Activated naive CD4-positive, alpha-beta T cell treated with anti-CD3 and anti-CD28 coated beads, Interleukin-2, amount 50 U/mL, for 72 hours (primary cell): ENCODE results near the gene THPO. TPM values are rescaled to one million over a fixed set of nuclear protein-coding genes. Genes with fewer than 3 reads are reported as not detected.

ENCODE experiments used
- ATAC-seq, 2 donors: fragments of 150-1000 bp; cut with Tn5 transposase; 2 replicates each; pipeline ENCODE4 v1.10.0; 2021; ENCODE audit warnings: mild to moderate bottlenecking in 2 of 2, moderate library complexity in 2 of 2
- DNase-seq, 2 donors: peaks; one replicate each; pipeline ENCODE4 v3.0.0; 2021 to 2022; ENCODE audit warnings: low spot score in 2 of 2
- H3K27ac Mint-ChIP-seq, 2 donors: one replicate each; pipeline ENCODE4 v1.8.0; 2022; ENCODE audit warnings: mild to moderate bottlenecking in 2 of 2, mixed read lengths in 2 of 2
- H3K36me3 Mint-ChIP-seq, 2 donors: one replicate each; pipeline ENCODE4 v1.8.0; 2022; ENCODE audit warnings: mixed read lengths in 2 of 2
- H3K9me3 Mint-ChIP-seq, 2 donors: one replicate each; pipeline ENCODE4 v1.8.0; 2022; ENCODE audit warnings: mixed read lengths in 2 of 2
- total RNA-seq, 2 donors: library from RNA; stranded (reverse); gene quantifications; one replicate each; pipeline ENCODE4 v1.2.3, GENCODE V29; 2022

The THPO gene
- not detected for total RNA-seq

- Mint-ChIP-seq H3K27ac (no peak within 1 kb of the TSS), H3K9me3 (no peaks in the 10 kb centered on the region), H3K36me3 (no peaks in the 10 kb centered on the region)
- DNase-seq, result no peak
- ATAC-seq, result no peak
Observed at GRCh38 chr3:184377882-184378445, at the start of gene THPO. Gene THPO (minus strand): TSS chr3:184378207. CDS start chr3:184376259, 1,948 bp downstream.

DNA sequence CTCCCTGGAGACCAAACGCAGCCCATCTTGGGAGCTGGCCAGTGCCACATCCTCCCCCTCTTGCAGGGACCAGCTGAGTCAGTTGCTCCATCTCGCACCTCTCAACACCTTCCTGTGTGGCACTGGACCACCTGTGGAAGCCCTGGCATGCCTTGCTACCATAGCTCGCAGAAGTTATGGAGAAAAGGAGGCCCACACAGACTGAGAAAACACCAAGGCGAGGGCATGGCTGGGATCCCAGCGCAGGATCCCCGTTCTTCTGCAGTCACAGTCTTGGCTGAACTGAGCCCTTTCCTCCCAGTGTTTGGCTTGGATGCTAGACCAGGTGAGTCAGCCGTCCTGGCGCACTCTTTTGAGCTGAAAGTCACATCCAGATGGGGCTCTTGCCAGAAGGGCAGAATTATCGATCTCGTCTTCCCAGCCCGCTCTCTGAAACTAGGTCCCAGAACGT is 48.7 kb upstream of the THPO start:
- DNase-seq, result no peak
- Mint-ChIP-seq H3K36me3 (no peaks in the 10 kb centered on the region), H3K9me3 (no peaks in the 10 kb centered on the region), H3K27ac (no peak overlapping the region)
- ATAC-seq, result no peak

GRCh38 chr3:184423561-184423960 is 45.6 kb upstream of the THPO start:
- Mint-ChIP-seq H3K27ac (no peak overlapping the region), H3K9me3 (no peaks in the 10 kb centered on the region), H3K36me3 (no peaks in the 10 kb centered on the region)
- ATAC-seq (no peak), DNase-seq (no peak)

DNA sequence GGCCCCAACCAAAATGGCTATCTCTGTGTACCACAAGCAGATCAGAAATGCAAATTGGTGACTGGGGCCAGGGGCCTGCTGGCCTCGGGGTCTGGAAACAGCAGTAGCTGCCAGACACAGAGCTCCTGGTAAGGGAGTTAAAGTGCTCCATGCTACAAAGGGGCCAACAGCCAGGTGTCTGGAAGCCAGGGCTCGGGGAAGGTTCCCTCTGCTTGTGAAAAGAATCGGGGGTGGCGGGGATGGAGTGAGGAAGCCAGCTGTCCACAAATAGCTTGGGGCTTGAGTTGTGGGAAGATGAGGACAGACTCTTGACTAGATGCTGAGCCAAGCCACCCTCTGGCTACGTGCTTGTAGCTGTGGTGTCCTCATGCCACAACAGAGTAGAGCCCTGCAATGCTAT is 41.2 kb upstream of the THPO start:
- no peaks in the 10 kb centered on the region for H3K9me3 Mint-ChIP-seq
- DNase-seq (no peak), ATAC-seq (no peak)
- H3K27ac Mint-ChIP-seq, result no peak overlapping the region
- H3K36me3 Mint-ChIP-seq, result no peaks in the 10 kb centered on the region

DNA sequence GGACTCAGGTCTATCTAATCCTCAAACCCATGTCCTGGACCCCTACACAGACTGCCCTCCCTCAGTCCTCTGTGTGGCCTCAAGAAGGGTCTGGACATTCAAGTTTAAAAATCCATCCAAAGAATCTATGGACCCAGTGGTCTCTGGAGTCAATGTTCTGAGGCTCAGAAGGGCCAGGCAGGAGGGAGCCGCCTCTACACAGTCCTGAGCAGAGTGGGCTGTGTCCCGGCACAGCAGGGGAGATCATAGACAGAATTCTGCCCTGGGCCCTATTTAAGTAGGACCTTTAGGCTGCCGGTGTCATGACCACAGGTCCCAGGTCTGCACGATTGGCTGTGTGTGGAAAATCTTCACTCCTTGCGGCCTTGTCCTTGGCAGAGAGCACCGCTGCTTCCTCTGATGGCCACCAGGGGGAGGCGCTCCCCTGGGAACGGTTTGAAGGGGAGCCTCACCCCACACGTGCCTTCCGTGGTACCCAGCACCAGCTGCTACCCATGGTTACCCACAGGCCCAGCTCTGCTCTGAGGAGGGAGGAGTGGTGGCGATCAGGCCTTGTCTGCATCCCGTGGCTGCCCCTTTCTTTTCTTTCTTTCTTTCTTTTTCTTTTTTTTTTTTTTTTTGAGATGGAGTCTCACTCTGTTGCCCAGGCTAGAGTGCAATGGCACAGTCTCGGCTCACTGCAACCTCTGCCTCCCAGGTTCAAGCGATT is 39.8 kb upstream of the THPO start:
- DNase-seq, result peak; percentile 62 to 73
- Mint-ChIP-seq H3K9me3 (no peaks in the 10 kb centered on the region), H3K36me3 (no peaks in the 10 kb centered on the region), H3K27ac (no peak overlapping the region)
- peak; percentile 98 to 99 for ATAC-seq

GRCh38 chr3:184415203-184415490 is 37.1 kb upstream of the THPO start:
- ATAC-seq (no peak), DNase-seq (no peak)
- Mint-ChIP-seq H3K9me3 (no peaks in the 10 kb centered on the region), H3K36me3 (no peaks in the 10 kb centered on the region), H3K27ac (no peak overlapping the region)

GRCh38 chr3:184414418-184415202 is 36.6 kb upstream of the THPO start:
- no peak for ATAC-seq
- Mint-ChIP-seq H3K27ac (no peak overlapping the region), H3K9me3 (no peaks in the 10 kb centered on the region), H3K36me3 (no peaks in the 10 kb centered on the region)
- no peak for DNase-seq

DNA sequence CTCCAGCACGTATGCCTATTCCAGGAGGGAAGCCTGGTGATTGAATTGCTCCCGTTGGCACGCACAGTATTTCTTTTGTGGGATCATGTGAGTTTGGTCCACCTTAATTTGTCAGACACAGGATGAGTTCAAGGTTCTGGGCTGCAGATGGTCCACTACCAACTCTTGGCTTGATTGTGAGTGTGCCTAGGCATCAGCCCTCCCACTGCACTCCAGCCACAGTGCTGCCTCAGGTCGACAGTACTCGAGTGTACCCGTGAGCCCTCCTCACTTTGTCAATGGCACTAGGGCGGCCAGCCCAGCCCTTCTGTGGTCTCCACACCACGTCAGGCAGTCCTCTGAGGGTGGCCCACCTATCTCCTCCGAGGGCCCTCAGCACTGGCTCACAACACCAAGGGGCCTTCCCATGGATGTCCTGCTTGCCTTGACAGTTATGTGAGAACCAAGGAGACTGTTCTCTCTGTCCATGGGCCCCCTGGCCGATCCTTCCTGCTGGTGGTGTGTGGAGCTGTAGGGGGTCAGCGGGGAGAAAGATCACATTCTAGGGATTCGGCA is 32.0 kb upstream of the THPO start:
- DNase-seq, result no peak
- Mint-ChIP-seq H3K9me3 (no peaks in the 10 kb centered on the region), H3K27ac (peak overlapping the region in 1 of 2 donors; percentile 68), H3K36me3 (no peaks in the 10 kb centered on the region)
- no peak for ATAC-seq

DNA sequence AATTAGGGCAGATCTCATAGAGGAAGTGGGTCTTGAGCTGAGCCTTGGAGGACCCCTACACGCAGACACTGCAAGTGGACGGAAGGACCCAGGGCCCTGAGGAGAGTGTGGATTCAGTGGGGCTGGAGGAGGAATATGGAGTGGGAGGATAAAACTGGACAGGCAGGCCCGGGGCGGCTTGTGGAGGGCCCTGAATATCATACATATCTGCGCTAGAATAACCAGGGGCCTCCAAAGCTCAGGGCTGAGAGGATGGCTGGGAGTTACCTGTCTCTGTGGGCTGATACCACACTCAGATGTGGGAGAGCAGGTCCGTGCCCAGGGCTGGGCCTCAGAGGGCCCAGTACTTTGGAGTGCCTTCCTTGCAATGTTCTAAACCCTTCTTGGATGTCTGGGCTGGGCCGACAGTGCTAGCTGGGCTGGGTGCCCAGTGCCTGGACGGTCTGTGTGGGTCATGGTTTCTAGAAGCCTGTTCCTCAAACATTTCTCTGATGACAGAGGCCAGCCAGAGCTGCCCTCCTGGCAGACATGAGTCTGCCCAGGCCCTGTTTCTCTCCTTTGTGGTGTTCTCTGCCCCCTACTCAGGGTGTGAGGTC is 31.4 kb upstream of the THPO start:
- DNase-seq, result no peak
- ATAC-seq, result no peak
- peak overlapping the region in 1 of 2 donors; percentile 68 for H3K27ac Mint-ChIP-seq
- H3K36me3 Mint-ChIP-seq, result no peaks in the 10 kb centered on the region
- no peaks in the 10 kb centered on the region for H3K9me3 Mint-ChIP-seq

- no peaks in the 10 kb centered on the region for H3K9me3 Mint-ChIP-seq
- no peak for ATAC-seq
- DNase-seq, result no peak
- no peaks in the 10 kb centered on the region for H3K36me3 Mint-ChIP-seq
- no peak overlapping the region for H3K27ac Mint-ChIP-seq
Observed at GRCh38 chr3:184405075-184406030, 27.3 kb upstream of the THPO start.

DNA sequence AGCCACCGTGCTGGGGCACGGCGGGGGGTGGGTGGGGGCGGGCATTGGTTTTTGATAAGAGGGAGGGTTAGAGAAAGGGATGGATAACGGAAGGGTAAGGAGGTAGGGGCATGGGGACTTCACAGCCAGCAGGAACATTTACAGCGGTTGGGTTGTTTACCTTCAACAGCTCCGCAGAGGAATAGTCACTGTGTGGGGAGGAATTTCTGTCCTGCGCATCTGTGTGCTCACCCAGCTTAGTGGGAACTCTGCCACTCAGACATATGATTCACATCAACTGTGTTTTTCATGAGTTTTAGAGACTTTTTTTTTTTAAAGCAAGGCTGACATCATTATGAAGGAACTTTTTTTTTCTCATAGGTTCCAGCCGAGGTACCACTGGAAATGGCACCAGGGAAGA is 21.4 kb upstream of the THPO start:
- no peak for ATAC-seq
- Mint-ChIP-seq H3K36me3 (no peaks in the 10 kb centered on the region), H3K27ac (no peak overlapping the region), H3K9me3 (no peaks in the 10 kb centered on the region)
- DNase-seq, result no peak

DNA sequence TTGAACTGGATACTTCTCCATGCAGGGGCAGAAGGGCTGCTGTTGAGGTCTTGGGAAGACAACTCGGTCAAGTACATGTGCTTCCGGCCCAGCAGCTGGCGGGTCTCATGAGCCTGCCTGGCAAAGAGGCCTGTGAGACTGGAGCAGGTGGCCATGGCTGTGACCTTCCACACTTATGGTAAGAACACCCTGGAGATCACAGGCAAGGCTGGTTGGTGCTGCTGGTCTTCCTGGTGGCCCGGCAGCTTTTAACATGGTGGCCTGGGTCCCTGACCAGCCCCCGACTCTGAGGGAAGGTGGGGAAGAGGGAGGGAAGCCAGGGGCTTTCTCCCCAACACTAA is 17.3 kb upstream of the THPO start:
- no peak for ATAC-seq
- Mint-ChIP-seq H3K36me3 (no peaks in the 10 kb centered on the region), H3K27ac (no peak overlapping the region), H3K9me3 (no peaks in the 10 kb centered on the region)
- DNase-seq, result no peak

GRCh38 chr3:184391266-184391665 is 13.3 kb upstream of the THPO start:
- H3K27ac Mint-ChIP-seq, result no peak overlapping the region
- ATAC-seq, result no peak

DNA sequence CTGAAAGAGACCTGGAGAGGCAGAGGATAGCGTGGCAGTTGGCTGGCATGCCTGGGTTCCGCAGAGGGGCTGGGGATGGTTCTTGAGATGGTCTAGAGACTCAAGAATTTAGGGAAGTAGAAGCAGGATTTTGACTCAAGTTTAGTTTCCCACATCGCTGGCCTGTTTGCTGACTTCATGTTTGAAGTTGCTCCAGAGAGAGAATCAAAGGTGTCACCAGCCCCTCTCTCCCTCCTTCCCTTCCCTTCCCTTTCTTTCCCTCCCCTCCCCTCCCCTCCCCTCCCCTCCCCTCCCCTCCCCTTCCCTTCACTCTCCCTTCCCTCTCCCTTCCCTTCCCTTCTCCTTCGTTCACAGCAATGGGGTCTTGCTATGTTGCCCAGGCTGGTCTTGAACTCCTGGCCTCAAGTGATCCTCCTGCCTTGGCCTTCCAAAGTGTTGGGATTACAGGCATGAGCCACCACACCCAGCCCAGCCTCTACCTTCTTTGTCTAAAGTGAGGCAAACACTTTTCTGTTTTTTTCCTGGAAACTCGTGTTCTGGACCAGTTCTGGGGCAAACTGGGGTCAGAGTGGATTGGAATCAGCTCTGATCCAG is 12.0 kb upstream of the THPO start:
- no peak for ATAC-seq
- no peak overlapping the region for H3K27ac Mint-ChIP-seq
- H3K9me3 Mint-ChIP-seq, result no peaks in the 10 kb centered on the region
- no peak for DNase-seq
- no peaks in the 10 kb centered on the region for H3K36me3 Mint-ChIP-seq

More at GRCh38 chr3:184391266-184391665, 13.3 kb upstream of the THPO start:
- no peaks in the 10 kb centered on the region for H3K9me3 Mint-ChIP-seq
- no peaks in the 10 kb centered on the region for H3K36me3 Mint-ChIP-seq
- no peak for DNase-seq

DNA sequence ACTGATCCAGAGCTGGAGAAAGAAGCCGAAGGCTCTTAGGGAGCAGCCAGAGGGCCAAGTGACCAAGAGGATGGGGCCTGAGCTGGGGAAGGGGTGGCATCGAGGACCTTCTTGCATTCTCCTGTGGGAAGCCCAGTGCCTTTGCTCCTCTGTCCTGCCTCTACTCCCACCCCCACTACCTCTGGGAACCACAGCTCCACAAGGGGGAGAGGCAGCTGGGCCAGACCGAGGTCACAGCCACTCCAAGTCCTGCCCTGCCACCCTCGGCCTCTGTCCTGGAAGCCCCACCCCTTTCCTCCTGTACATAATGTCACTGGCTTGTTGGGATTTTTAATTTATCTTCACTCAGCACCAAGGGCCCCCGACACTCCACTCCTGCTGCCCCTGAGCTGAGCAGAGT is 11.4 kb upstream of the THPO start:
- ATAC-seq (no peak), DNase-seq (no peak)
- H3K27ac Mint-ChIP-seq, result no peak overlapping the region
- no peaks in the 10 kb centered on the region for H3K9me3 Mint-ChIP-seq
- H3K36me3 Mint-ChIP-seq, result no peaks in the 10 kb centered on the region

GRCh38 chr3:184388936-184389230 is 10.9 kb upstream of the THPO start:
- no peaks in the 10 kb centered on the region for H3K9me3 Mint-ChIP-seq
- ATAC-seq (no peak), DNase-seq (no peak)
- H3K27ac Mint-ChIP-seq, result no peak overlapping the region
- H3K36me3 Mint-ChIP-seq, result no peaks in the 10 kb centered on the region
